GM19438 (cell line): ENCODE measurements around the gene OR2V2.
"Not testable (repeated sequence)": the region's sequence is repeated elsewhere in the genome, so short reads cannot be mapped to it uniquely, and the experiment has no call there.

Experiments
- ATAC-seq: cut with Tn5 transposase; IDR thresholded peaks from one replicate; pipeline ENCODE4 v1.9.1; 2021; ENCODE audit warnings: low read depth; ENCODE audit not compliant: unreplicated experiment

OR2V2 gene

DNA sequence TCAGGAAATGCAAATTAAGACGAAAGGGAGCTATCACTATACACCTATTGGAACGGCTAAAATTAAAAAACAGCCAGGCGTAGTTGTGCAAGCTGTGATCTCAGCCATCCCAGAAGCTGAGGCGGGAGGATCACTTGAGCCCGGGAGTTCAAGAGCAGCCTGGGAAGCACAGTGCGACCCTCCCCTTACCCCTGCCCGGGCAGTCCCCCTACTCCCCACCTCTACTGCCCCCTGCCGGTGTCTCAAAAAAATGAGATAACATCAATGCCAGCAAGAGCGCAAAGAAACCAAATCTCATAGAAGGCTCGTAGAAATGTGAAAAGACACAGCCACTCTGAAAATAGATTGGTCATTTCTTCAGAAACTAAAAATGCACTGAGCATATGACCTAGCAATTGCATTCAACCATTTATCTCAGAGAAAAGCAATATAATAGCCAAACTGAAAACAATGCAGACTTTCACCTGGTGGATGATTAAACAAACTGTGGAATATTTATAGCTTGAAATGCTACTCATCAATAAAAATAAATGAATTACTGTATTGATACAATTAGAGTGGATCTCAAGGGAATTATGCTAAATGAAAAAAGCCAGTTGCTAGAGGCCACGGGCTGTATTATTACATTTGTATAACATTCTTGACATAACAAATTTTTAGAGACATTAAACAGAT is 20.6 kb downstream of the OR2V2 start:
- ATAC-seq = no peak

DNA sequence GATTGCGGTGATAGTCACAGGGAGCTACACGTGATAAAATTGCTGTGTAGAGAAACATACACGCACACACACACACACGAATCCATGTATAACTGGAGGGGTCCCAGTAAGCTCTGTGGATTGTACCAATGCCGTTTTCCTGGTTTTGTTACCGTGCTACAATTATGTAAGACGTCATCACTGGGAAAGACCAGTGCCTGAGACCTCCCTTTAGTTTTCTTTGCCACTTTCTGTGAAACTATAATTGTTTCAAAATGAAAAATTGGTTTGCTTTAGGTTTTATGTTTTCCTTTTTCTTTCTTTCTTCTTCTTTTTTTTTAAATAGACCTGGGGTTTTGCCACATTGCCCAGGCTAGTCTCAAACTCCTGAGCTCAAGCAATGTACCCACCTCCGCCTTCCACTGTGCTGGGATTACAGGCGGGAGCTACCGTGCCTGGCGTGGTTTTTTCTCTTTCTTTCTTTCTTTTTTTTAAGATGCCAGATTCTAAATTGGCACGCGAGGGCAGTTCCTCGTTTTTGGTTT is 21.3 kb downstream of the OR2V2 start:
- no peak for ATAC-seq

- ATAC-seq = not testable (repeated sequence)
Measured at GRCh38 chr5:181169459-181170236, 22.3 kb downstream of the OR2V2 start.

DNA sequence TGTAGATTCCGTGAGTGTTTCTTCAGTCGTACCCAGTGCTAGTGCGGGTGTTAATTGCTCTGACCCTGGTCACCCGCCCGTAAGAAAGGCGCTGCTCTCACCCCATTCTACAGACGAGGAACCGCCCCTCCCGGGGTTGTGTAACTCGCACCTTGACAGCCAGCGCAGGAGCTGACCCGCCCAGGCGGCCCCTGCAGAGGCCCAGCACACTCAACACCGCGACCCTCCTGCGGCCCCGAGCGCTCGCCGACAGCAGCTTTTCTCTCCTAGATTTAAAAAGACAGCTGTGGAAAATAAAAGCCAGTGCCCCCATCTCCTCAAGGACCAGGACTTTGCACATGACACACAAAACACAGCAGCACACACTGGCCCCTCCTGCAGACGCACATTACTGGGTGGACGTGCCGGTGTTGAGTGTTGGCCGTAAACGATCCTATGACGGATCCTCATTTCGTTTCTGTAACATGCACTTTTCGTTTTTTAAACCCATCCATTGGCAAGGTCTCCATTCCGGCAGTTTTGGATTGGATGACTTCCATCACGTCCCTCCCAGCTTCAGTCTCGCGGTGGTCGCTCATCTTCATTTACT is 22.9 kb downstream of the OR2V2 start:
- ATAC-seq = no peak

- no peak for ATAC-seq
Measured at GRCh38 chr5:181170996-181171395, 23.6 kb downstream of the OR2V2 start.

DNA sequence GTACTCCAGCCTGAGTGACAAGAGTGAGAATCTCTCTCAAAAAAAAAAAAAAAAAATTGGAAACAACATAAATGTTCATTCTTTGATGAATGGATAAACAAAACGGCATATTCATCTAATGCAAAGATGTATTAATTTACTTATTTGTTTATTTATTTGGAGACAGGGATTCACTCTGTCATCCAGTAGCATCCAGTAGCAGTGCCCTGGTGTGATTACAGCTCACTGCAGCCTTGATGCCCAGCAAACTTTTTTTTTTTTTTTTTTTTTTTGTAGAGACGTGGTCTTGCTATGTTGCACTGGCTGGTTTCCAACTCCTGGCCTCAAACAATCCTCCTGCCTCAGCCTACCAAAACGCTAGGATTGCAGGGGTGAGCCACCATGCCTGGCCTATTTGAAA is 24.4 kb downstream of the OR2V2 start:
- no peak for ATAC-seq

DNA sequence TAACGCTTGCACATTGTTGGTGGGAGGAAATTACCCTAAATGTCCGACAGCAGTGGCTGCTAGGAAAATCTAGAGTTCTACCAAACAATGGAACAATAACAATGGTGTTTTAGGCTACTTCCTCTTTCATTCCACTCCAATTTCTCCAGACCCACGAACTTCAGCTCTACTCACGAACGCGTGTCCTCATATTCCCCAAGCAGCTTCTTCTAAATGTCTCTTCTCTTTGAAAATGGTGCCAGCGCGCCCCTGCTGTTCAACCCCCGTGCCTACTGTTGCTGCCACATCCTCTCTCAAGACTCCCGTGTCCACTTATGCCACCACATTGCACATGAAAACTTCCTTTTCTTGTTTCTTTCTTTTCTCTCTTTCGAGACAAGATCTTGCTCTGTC is 25.6 kb downstream of the OR2V2 start:
- no peak for ATAC-seq

DNA sequence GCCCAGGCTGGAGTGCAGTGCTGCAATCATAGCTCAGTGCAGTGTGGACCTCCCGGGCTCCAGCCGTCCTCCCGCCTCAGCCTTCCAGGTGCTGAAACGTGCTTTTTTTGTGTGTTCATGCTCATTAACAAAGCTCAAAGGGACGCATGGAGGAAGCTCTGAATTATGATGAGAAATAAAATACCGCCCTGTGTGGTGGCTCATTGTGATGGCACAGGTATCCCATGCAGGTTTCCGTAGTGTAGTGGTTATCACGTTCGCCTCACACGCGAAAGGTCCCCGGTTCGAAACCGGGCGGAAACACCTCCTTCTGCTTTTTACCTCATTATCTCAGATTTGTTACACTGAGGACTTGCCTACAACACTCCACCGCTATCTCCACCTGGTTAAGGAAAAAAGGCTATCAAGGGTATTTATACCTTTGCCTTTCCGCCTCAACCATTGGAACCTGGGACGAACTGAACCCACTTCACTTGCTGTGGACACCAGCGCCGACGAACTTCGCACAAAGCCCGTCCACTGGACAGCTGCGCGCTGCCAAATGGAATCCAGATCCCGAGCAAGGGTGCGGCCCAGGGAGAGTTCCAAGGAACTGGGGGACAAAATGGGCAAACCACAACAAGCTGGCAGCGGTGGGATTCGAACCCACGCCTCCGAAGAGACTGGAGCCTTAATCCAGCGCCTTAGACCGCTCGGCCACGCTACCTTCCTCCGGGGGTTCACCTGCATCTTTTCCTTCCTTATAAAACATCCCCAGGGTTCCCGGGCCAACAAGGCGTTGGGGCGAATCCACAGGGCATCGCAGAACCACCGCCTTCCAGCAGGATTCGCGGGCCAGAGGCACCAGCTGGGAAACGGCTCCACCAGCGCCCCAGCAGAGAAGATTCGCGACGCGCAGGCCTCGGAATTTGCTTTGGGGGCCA is 26.3 kb downstream of the OR2V2 start:
- peak; percentile 53 for ATAC-seq

GRCh38 chr5:181176254-181176952 is 29.0 kb downstream of the OR2V2 start:
- no peak for ATAC-seq

- not testable (repeated sequence) for ATAC-seq
Measured at GRCh38 chr5:181177559-181177958, 30.2 kb downstream of the OR2V2 start.

GRCh38 chr5:181181650-181182565 is 34.5 kb downstream of the OR2V2 start:
- ATAC-seq = peak; percentile 42

DNA sequence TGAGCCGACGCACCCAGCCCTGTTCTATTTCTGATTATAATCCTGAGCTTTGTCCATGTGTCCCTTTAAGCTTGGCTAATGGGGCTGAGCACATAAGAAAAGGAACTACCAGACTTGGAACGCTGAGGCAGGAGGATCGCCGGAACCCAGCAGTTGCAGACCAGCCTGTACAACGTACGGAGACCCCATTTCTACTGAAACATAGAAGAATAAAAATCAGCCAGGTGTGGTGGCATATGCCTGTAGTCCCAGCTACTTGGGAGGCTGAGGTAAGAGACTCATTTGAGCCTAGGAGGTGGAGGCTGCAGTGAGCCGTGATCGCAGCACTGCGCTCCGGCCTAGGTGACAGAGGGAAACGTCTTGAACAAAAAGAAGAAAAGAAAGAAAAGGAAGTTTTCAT is 35.3 kb downstream of the OR2V2 start:
- ATAC-seq = no peak

GRCh38 chr5:181184845-181185216 is 37.4 kb downstream of the OR2V2 start:
- no peak for ATAC-seq

GRCh38 chr5:181185560-181185959 is 38.2 kb downstream of the OR2V2 start:
- no peak for ATAC-seq

GRCh38 chr5:181186022-181186421 is 38.6 kb downstream of the OR2V2 start:
- ATAC-seq = no peak

GRCh38 chr5:181186986-181187499 is 39.7 kb downstream of the OR2V2 start:
- ATAC-seq = no peak

- ATAC-seq = no peak
Measured at GRCh38 chr5:181187500-181188213, 40.3 kb downstream of the OR2V2 start.
